GM23338 (cell line): ENCODE data around the gene IFT88. TPM values are rescaled to one million over a fixed set of nuclear protein-coding genes. Genes with fewer than 3 reads are reported as not detected.

Experiments
- ATAC-seq: fragments of 200-7000 bp; cut with Tn5 transposase; 3 replicates; pipeline ENCODE4 v1.9.1; 2020
- DNase-seq: peaks from one replicate; pipeline ENCODE4 v3.0.0-alpha.2; 2015; ENCODE audit warnings: low spot score
- H2AFZ ChIP-seq: fragments of 200-600 bp; sonication (generic); 2 replicates; pipeline ENCODE4 v1.8.0; 2016; ENCODE audit warnings: antibody characterized with exemption, mild to moderate bottlenecking, moderate library complexity
- H3F3A ChIP-seq: fragments of 200-600 bp; sonication (generic); replicated peaks from 2 replicates; pipeline ENCODE4 v1.8.0; 2017; ENCODE audit warnings: antibody characterized with exemption, mixed run types, low read depth
- H3K27ac ChIP-seq: fragments of 200-600 bp; sonication (generic); 2 replicates; pipeline ENCODE4 v1.6.1; 2016; ENCODE audit warnings: low read depth
- H3K27me3 ChIP-seq: fragments of 200-600 bp; sonication (generic); 2 replicates; pipeline ENCODE4 v1.8.0; 2016; ENCODE audit warnings: mild to moderate bottlenecking, mixed run types, moderate library complexity; ENCODE audit not compliant: insufficient read depth
- H3K36me3 ChIP-seq: fragments of 200-600 bp; sonication (generic); 2 replicates; pipeline ENCODE4 v1.8.0; 2016; ENCODE audit warnings: mild to moderate bottlenecking; ENCODE audit not compliant: insufficient read depth
- H3K4me1 ChIP-seq: fragments of 200-600 bp; sonication (generic); 2 replicates; pipeline ENCODE4 v1.8.0; 2016; ENCODE audit warnings: mild to moderate bottlenecking, moderate library complexity; ENCODE audit not compliant: insufficient read depth
- H3K4me2 ChIP-seq: fragments of 200-600 bp; sonication (generic); 2 replicates; pipeline ENCODE4 v1.7.1; 2017; ENCODE audit warnings: mixed run types
- H3K4me3 ChIP-seq: fragments of 200-600 bp; sonication (generic); 2 replicates; pipeline ENCODE4 v1.6.1; 2016; ENCODE audit warnings: mixed run types
- H3K79me2 ChIP-seq: fragments of 200-600 bp; sonication (generic); replicated peaks from 2 replicates; pipeline ENCODE4 v1.8.0; 2017; ENCODE audit warnings: mild to moderate bottlenecking; ENCODE audit not compliant: insufficient read depth
- H3K9me2 ChIP-seq: fragments of 200-600 bp; sonication (generic); 2 replicates; pipeline ENCODE4 v1.8.0; 2017; ENCODE audit not compliant: insufficient read depth
- H4K20me1 ChIP-seq: fragments of 200-600 bp; sonication (generic); replicated peaks from 2 replicates; pipeline ENCODE4 v1.8.0; 2017; ENCODE audit warnings: mild to moderate bottlenecking; ENCODE audit not compliant: insufficient read depth
- H3K27ac Mint-ChIP-seq: 2 replicates; pipeline ENCODE4 v1.8.0; 2020; ENCODE audit warnings: inconsistent platforms, mild to moderate bottlenecking, moderate library complexity, mixed read lengths
- H3K27me3 Mint-ChIP-seq: 3 replicates; pipeline ENCODE4 v1.8.0; 2022; ENCODE audit warnings: low read depth, mild to moderate bottlenecking, moderate library complexity, mixed read lengths, inconsistent platforms; ENCODE audit not compliant: insufficient read depth, poor library complexity
- H3K36me3 Mint-ChIP-seq: 3 replicates; pipeline ENCODE4 v1.8.0; 2021; ENCODE audit warnings: low read depth, mild to moderate bottlenecking, inconsistent platforms, moderate library complexity, mixed read lengths
- H3K4me1 Mint-ChIP-seq: 3 replicates; pipeline ENCODE4 v1.8.0; 2020; ENCODE audit warnings: mild to moderate bottlenecking, inconsistent platforms, mixed read lengths
- H3K4me3 Mint-ChIP-seq: 3 replicates; pipeline ENCODE4 v1.8.0; 2021; ENCODE audit warnings: moderate library complexity, mild to moderate bottlenecking, inconsistent platforms, mixed read lengths
- H3K9me3 Mint-ChIP-seq: 3 replicates; pipeline ENCODE4 v1.8.0; 2020; ENCODE audit warnings: moderate library complexity, mild to moderate bottlenecking, inconsistent platforms, mixed read lengths
- EZH2 ChIP-seq: fragments of 200-600 bp; sonication (generic); IDR thresholded peaks from one replicate; pipeline ENCODE4 v1.8.0; 2017; ENCODE audit warnings: antibody characterized with exemption, mild to moderate bottlenecking, low read depth; ENCODE audit not compliant: unreplicated experiment
- EZH2phosphoT487 ChIP-seq: fragments of 200-600 bp; sonication (generic); IDR thresholded peaks from one replicate; pipeline ENCODE4 v1.8.1; 2018; ENCODE audit warnings: antibody characterized with exemption; ENCODE audit not compliant: unreplicated experiment
- NANOG ChIP-seq: IDR thresholded peaks from 2 replicates; pipeline ENCODE4 v1.6.1; 2016; ENCODE audit warnings: antibody characterized with exemption, borderline replicate concordance
- POLR2AphosphoS5 ChIP-seq: IDR thresholded peaks from 2 replicates; pipeline ENCODE4 v1.6.1; 2016; ENCODE audit warnings: antibody characterized with exemption, low read depth
- STAT1 ChIP-seq: IDR thresholded peaks from one replicate; pipeline ENCODE4 v1.6.1; 2016; ENCODE audit warnings: antibody characterized with exemption; ENCODE audit not compliant: unreplicated experiment
- ZNF114 ChIP-seq: fragments of 250-450 bp; sonication (Bioruptor Pico); IDR thresholded peaks from 2 replicates; pipeline ENCODE4 v1.5.0; 2020; ENCODE audit warnings: mild to moderate bottlenecking, moderate library complexity
- polyA plus RNA-seq: library from polyadenylated mRNA; unstranded; fragments of >200 nt; fragmentation: Nextera tagmentation; extraction: Ambion mirVana; gene quantifications from 2 replicates; pipeline ENCODE4 v1.2.1, GENCODE V29; 2016
- total RNA-seq: library from RNA; depleted of rRNA; stranded (reverse); fragments of >200 nt; shearing (Covaris generic); gene quantifications from 2 replicates; pipeline ENCODE4 v1.2.3, GENCODE V29; 2014
- TF ChIP-seq, protein P1 (sequence below): IDR thresholded peaks from 2 replicates; pipeline ENCODE4 v1.6.1; 2016; ENCODE audit warnings: antibody characterized with exemption
- TF ChIP-seq, protein P2 (sequence below), 2 experiments: fragments of 200-600 bp in 1 of 2; sonication (generic) in 1 of 2; conservative IDR thresholded peaks; 2 replicates each; pipeline versions ENCODE4 v1.5.1 to v1.6.1; 2016 to 2017; ENCODE audit warnings: antibody characterized with exemption in 2 of 2, low read depth in 2 of 2, mild to moderate bottlenecking in 2 of 2, moderate library complexity in 1 of 2
- TF ChIP-seq, protein P3 (sequence below): fragments of 250-450 bp; sonication (Bioruptor Pico); IDR thresholded peaks from 2 replicates; pipeline ENCODE4 v1.5.0; 2020; ENCODE audit warnings: mild to moderate bottlenecking, moderate library complexity

The IFT88 gene
- total and polyA plus RNA-seq, 2 experiments from 2014 or later = 8.2 to 8.7 TPM

DNA sequence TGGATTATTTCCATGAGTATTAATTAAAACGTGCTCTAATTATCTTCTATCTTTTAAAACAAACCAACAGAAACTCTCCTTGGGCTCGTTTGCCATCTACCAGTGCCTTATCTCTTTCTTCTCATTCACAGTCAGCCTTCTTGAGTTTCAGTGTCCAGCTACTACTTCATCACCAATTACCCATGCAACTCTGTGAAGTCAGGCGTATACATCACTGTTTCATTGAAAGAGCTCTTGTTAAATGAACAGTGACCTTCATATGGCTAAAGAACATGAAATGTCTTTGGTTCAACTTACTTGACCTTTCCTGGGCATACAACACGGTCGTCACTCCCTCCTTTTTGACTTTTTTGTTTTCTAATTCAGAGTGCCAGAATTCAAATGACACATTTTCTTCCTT, 5.2 kb upstream of the IFT88 start:
- H3K9me2 ChIP-seq = no peaks in the 10 kb centered on the region; the same call in 1 of the 2 replicates
- no peaks in the 10 kb centered on the region for H3K27me3 ChIP-seq
- H2AFZ ChIP-seq = no peak overlapping the region
- no peak overlapping the region for H3K27ac Mint-ChIP-seq
- peaks cover 26% of the 10 kb centered on the region for H3K36me3 Mint-ChIP-seq
- no peak overlapping the region for H3K4me3 Mint-ChIP-seq
- H3K27me3 Mint-ChIP-seq = peaks cover 5% of the 10 kb centered on the region
- H3K4me1 Mint-ChIP-seq = no peaks in the 10 kb centered on the region
- H3K4me1 ChIP-seq = no peaks in the 10 kb centered on the region
- no peaks in the 10 kb centered on the region; the same call in 1 of the 2 replicates for H3K36me3 ChIP-seq
- no peaks in the 10 kb centered on the region for H4K20me1 ChIP-seq
- peaks cover 31% of the 10 kb centered on the region for H3K9me3 Mint-ChIP-seq
- no peaks in the 10 kb centered on the region for H3F3A ChIP-seq
- ATAC-seq (no peak), DNase-seq (no peak)
- no peak overlapping the region for H3K27ac ChIP-seq
- H3K79me2 ChIP-seq = no peaks in the 10 kb centered on the region
- no peak overlapping the region for H3K4me2 ChIP-seq
- H3K4me3 ChIP-seq = no peak overlapping the region
- TF ChIP-seq STAT1 (no peak), NANOG (no peak), EZH2 (no peak), POLR2AphosphoS5 (no peak), ZNF114 (no peak), EZH2phosphoT487 (no peak)
- TF ChIP-seq, protein P1, sequence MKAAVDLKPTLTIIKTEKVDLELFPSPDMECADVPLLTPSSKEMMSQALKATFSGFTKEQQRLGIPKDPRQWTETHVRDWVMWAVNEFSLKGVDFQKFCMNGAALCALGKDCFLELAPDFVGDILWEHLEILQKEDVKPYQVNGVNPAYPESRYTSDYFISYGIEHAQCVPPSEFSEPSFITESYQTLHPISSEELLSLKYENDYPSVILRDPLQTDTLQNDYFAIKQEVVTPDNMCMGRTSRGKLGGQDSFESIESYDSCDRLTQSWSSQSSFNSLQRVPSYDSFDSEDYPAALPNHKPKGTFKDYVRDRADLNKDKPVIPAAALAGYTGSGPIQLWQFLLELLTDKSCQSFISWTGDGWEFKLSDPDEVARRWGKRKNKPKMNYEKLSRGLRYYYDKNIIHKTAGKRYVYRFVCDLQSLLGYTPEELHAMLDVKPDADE = no peak
- TF ChIP-seq, protein P2, sequence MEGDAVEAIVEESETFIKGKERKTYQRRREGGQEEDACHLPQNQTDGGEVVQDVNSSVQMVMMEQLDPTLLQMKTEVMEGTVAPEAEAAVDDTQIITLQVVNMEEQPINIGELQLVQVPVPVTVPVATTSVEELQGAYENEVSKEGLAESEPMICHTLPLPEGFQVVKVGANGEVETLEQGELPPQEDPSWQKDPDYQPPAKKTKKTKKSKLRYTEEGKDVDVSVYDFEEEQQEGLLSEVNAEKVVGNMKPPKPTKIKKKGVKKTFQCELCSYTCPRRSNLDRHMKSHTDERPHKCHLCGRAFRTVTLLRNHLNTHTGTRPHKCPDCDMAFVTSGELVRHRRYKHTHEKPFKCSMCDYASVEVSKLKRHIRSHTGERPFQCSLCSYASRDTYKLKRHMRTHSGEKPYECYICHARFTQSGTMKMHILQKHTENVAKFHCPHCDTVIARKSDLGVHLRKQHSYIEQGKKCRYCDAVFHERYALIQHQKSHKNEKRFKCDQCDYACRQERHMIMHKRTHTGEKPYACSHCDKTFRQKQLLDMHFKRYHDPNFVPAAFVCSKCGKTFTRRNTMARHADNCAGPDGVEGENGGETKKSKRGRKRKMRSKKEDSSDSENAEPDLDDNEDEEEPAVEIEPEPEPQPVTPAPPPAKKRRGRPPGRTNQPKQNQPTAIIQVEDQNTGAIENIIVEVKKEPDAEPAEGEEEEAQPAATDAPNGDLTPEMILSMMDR (conservative IDR thresholded peaks at IDR 0.05; ENCODE audit: low read depth in 2 of 2) = no peak

DNA sequence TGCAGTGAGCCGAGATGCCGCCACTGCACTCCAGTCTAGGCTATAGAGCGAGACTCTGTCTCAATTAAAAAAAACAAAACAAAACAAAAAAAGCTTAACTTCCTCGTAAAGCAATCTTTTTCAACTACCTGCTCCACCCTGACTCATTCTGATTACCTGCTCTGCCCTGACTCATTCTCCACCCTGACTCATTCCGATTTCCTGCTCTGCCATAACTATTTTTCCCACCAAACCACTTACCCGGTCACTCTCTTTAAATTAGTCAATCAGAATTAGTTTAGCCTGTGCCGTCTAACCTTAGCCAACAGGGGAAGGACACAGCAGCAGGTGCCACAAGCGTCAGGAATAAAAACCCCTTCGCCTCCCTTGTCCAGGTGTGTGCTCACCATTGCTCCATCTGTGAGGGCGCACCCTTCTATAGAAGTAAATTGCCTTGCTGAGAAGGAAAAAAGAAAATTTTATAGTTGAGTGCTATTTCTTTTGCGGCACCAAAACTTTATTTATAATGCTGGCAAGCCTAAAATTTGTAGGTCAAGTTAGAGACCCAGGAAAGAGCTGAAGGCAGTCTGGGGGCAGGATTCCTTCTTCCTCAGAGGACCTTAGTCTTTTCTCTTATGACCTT, 1.7 kb upstream of the IFT88 start:
- H3K4me3 Mint-ChIP-seq = peak overlapping the region; percentile 54; the same call in 2 of the 3 replicates
- Histone ChIP-seq H3K27ac (no peak overlapping the region), H3K4me1 (peaks cover 6% of the 10 kb centered on the region; the same call in 1 of the 2 replicates), H4K20me1 (no peaks in the 10 kb centered on the region), H3K9me2 (no peaks in the 10 kb centered on the region; the same call in 1 of the 2 replicates), H3F3A (peaks cover 5% of the 10 kb centered on the region; the same call in 1 of the 2 replicates), H3K4me3 (no peak overlapping the region), H3K27me3 (no peaks in the 10 kb centered on the region), H3K4me2 (no peak overlapping the region), H2AFZ (no peak overlapping the region), H3K79me2 (0 out of 2 replicates have a peak, but pooled peaks cover 2% of the 10 kb centered on the region), H3K36me3 (no peaks in the 10 kb centered on the region; the same call in 1 of the 2 replicates)
- peaks cover 6% of the 10 kb centered on the region for H3K4me1 Mint-ChIP-seq
- H3K27ac Mint-ChIP-seq = no peak overlapping the region
- H3K27me3 Mint-ChIP-seq = peaks cover 11% of the 10 kb centered on the region
- DNase-seq (peak; percentile 22), ATAC-seq (no peak)
- H3K36me3 Mint-ChIP-seq = peaks cover 26% of the 10 kb centered on the region
- H3K9me3 Mint-ChIP-seq = peaks cover 31% of the 10 kb centered on the region
- no peak for TF ChIP-seq ZNF114
- no peak for TF ChIP-seq EZH2phosphoT487
- TF ChIP-seq, protein P3, sequence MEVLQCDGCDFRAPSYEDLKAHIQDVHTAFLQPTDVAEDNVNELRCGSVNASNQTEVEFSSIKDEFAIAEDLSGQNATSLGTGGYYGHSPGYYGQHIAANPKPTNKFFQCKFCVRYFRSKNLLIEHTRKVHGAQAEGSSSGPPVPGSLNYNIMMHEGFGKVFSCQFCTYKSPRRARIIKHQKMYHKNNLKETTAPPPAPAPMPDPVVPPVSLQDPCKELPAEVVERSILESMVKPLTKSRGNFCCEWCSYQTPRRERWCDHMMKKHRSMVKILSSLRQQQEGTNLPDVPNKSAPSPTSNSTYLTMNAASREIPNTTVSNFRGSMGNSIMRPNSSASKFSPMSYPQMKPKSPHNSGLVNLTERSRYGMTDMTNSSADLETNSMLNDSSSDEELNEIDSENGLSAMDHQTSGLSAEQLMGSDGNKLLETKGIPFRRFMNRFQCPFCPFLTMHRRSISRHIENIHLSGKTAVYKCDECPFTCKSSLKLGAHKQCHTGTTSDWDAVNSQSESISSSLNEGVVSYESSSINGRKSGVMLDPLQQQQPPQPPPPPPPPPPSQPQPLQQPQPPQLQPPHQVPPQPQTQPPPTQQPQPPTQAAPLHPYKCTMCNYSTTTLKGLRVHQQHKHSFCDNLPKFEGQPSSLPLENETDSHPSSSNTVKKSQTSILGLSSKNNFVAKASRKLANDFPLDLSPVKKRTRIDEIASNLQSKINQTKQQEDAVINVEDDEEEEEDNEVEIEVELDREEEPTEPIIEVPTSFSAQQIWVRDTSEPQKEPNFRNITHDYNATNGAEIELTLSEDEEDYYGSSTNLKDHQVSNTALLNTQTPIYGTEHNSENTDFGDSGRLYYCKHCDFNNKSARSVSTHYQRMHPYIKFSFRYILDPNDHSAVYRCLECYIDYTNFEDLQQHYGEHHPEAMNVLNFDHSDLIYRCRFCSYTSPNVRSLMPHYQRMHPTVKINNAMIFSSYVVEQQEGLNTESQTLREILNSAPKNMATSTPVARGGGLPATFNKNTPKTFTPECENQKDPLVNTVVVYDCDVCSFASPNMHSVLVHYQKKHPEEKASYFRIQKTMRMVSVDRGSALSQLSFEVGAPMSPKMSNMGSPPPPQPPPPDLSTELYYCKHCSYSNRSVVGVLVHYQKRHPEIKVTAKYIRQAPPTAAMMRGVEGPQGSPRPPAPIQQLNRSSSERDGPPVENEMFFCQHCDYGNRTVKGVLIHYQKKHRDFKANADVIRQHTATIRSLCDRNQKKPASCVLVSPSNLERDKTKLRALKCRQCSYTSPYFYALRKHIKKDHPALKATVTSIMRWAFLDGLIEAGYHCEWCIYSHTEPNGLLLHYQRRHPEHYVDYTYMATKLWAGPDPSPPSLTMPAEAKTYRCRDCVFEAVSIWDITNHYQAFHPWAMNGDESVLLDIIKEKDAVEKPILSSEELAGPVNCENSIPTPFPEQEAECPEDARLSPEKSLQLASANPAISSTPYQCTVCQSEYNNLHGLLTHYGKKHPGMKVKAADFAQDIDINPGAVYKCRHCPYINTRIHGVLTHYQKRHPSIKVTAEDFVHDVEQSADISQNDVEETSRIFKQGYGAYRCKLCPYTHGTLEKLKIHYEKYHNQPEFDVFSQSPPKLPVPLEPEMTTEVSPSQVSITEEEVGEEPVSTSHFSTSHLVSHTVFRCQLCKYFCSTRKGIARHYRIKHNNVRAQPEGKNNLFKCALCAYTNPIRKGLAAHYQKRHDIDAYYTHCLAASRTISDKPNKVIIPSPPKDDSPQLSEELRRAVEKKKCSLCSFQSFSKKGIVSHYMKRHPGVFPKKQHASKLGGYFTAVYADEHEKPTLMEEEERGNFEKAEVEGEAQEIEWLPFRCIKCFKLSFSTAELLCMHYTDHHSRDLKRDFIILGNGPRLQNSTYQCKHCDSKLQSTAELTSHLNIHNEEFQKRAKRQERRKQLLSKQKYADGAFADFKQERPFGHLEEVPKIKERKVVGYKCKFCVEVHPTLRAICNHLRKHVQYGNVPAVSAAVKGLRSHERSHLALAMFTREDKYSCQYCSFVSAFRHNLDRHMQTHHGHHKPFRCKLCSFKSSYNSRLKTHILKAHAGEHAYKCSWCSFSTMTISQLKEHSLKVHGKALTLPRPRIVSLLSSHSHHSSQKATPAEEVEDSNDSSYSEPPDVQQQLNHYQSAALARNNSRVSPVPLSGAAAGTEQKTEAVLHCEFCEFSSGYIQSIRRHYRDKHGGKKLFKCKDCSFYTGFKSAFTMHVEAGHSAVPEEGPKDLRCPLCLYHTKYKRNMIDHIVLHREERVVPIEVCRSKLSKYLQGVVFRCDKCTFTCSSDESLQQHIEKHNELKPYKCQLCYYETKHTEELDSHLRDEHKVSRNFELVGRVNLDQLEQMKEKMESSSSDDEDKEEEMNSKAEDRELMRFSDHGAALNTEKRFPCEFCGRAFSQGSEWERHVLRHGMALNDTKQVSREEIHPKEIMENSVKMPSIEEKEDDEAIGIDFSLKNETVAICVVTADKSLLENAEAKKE (CRISPR knock-in tag) = no peak
- TF ChIP-seq STAT1 = no peak
- TF ChIP-seq, protein P1 = no peak
- no peak for TF ChIP-seq EZH2
